Natural killer cell treated with Interleukin-12 subunit alpha and Interleukin-12 subunit beta and Interleukin-15 and Interleukin-18, amount 100 ng/mL, for 72 hours (primary cell): Measurements from ENCODE around the gene NEK6. TPM values are rescaled to one million over a fixed set of nuclear protein-coding genes. Genes with fewer than 3 reads are reported as not detected.

ENCODE experiments used
- ATAC-seq, 2 donors: fragments of 150-1000 bp; cut with Tn5 transposase in 1 of 2; sonication (Bioruptor Pico), chemical (Tn5 transposase) in 1 of 2; 2 replicates each; pipeline ENCODE4 v1.10.0; 2021
- DNase-seq: peaks from one replicate; pipeline ENCODE4 v3.0.0; 2022; ENCODE audit warnings: low spot score
- H3K27ac Mint-ChIP-seq, 2 donors: 1 replicate in 1 of 2; 2 replicates in 1 of 2; pipeline ENCODE4 v1.8.0; 2022; ENCODE audit warnings: mixed read lengths in 2 of 2, mild to moderate bottlenecking in 1 of 2, moderate library complexity in 1 of 2
- H3K27me3 Mint-ChIP-seq, 2 donors: 1 replicate in 1 of 2; 2 replicates in 1 of 2; pipeline ENCODE4 v1.8.0; 2022; ENCODE audit warnings: mixed read lengths in 2 of 2
- H3K36me3 Mint-ChIP-seq: one replicate; pipeline ENCODE4 v1.8.0; 2022; ENCODE audit warnings: mixed read lengths
- H3K4me1 Mint-ChIP-seq, 2 donors: 1 replicate in 1 of 2; 2 replicates in 1 of 2; pipeline ENCODE4 v1.8.0; 2022; ENCODE audit warnings: low read depth in 2 of 2, mixed read lengths in 2 of 2, mild to moderate bottlenecking in 1 of 2
- H3K4me3 Mint-ChIP-seq: one replicate; pipeline ENCODE4 v1.8.0; 2022; ENCODE audit warnings: mixed read lengths
- H3K9me3 Mint-ChIP-seq: 2 replicates; pipeline ENCODE4 v1.8.0; 2022; ENCODE audit warnings: mixed read lengths
- total RNA-seq, 2 donors: library from RNA; stranded (reverse); gene quantifications; one replicate each; pipeline ENCODE4 v1.2.3, GENCODE V29; 2022

NEK6 gene
- total RNA-seq, 2 donors from 2014 or later: 11.4 to 38.7 TPM

GRCh38 chr9:124306098-124306735 is 48.5 kb downstream of the NEK6 start:
- Mint-ChIP-seq H3K4me3 (no peak overlapping the region), H3K27me3 (no peaks in the 10 kb centered on the region), H3K27ac (peak overlapping the region in 1 of 2 donors; percentile 64), H3K4me1 (peaks cover 10 to 14% of the 10 kb centered on the region in 2 donors), H3K9me3 (no peaks in the 10 kb centered on the region), H3K36me3 (no peaks in the 10 kb centered on the region)
- ATAC-seq: peak in 1 of 2 donors; percentile 65
- no peak for DNase-seq

GRCh38 chr9:124307379-124308030 is 49.8 kb downstream of the NEK6 start:
- H3K27ac Mint-ChIP-seq: no peak overlapping the region
- no peak for ATAC-seq
- no peak overlapping the region for H3K4me3 Mint-ChIP-seq
- peaks cover 10 to 18% of the 10 kb centered on the region in 2 donors for H3K4me1 Mint-ChIP-seq
- H3K36me3 Mint-ChIP-seq: no peaks in the 10 kb centered on the region
- H3K9me3 Mint-ChIP-seq: no peaks in the 10 kb centered on the region
- no peaks in the 10 kb centered on the region for H3K27me3 Mint-ChIP-seq
- no peak for DNase-seq

GRCh38 chr9:124308606-124309491 is 51.1 kb downstream of the NEK6 start:
- Mint-ChIP-seq H3K27me3 (no peaks in the 10 kb centered on the region), H3K4me3 (no peak overlapping the region), H3K4me1 (peaks cover 10 to 17% of the 10 kb centered on the region in 2 donors), H3K27ac (no peak overlapping the region), H3K9me3 (no peaks in the 10 kb centered on the region), H3K36me3 (no peaks in the 10 kb centered on the region)
- DNase-seq (no peak), ATAC-seq (peak in 1 of 2 donors; percentile 18)

- Mint-ChIP-seq H3K36me3 (no peaks in the 10 kb centered on the region), H3K9me3 (no peaks in the 10 kb centered on the region), H3K4me3 (no peak overlapping the region), H3K27ac (no peak overlapping the region), H3K4me1 (peaks cover 10 to 17% of the 10 kb centered on the region in 2 donors), H3K27me3 (no peaks in the 10 kb centered on the region)
- DNase-seq: no peak
- no peak for ATAC-seq
These were observed 51.9 kb downstream of the NEK6 start for GRCh38 chr9:124309667-124310084.

GRCh38 chr9:124311283-124311682 is 53.5 kb downstream of the NEK6 start:
- H3K27ac Mint-ChIP-seq: no peak overlapping the region
- peaks cover 2 to 9% of the 10 kb centered on the region in 2 donors for H3K4me1 Mint-ChIP-seq
- H3K9me3 Mint-ChIP-seq: no peaks in the 10 kb centered on the region
- H3K4me3 Mint-ChIP-seq: no peak overlapping the region
- ATAC-seq (no peak), DNase-seq (no peak)
- no peaks in the 10 kb centered on the region for H3K36me3 Mint-ChIP-seq
- H3K27me3 Mint-ChIP-seq: no peaks in the 10 kb centered on the region

GRCh38 chr9:124312290-124313265 is 54.8 kb downstream of the NEK6 start:
- Mint-ChIP-seq H3K4me1 (peaks cover 0 to 5% of the 10 kb centered on the region in 2 donors), H3K36me3 (no peaks in the 10 kb centered on the region), H3K4me3 (no peak overlapping the region), H3K27ac (no peak overlapping the region), H3K27me3 (no peaks in the 10 kb centered on the region), H3K9me3 (no peaks in the 10 kb centered on the region)
- ATAC-seq: no peak
- no peak for DNase-seq

GRCh38 chr9:124313940-124314339 is 56.2 kb downstream of the NEK6 start:
- H3K4me3 Mint-ChIP-seq: no peak overlapping the region
- H3K27ac Mint-ChIP-seq: no peak overlapping the region
- H3K27me3 Mint-ChIP-seq: no peaks in the 10 kb centered on the region
- H3K36me3 Mint-ChIP-seq: no peaks in the 10 kb centered on the region
- no peak for DNase-seq
- H3K4me1 Mint-ChIP-seq: peaks cover 0 to 5% of the 10 kb centered on the region in 2 donors
- no peaks in the 10 kb centered on the region for H3K9me3 Mint-ChIP-seq
- ATAC-seq: no peak

GRCh38 chr9:124315882-124316281 is 58.1 kb downstream of the NEK6 start:
- Mint-ChIP-seq H3K27ac (no peak overlapping the region), H3K27me3 (no peaks in the 10 kb centered on the region), H3K9me3 (no peaks in the 10 kb centered on the region), H3K36me3 (no peaks in the 10 kb centered on the region), H3K4me3 (no peak overlapping the region), H3K4me1 (peaks cover 0 to 15% of the 10 kb centered on the region in 2 donors)
- ATAC-seq: no peak
- DNase-seq: no peak

GRCh38 chr9:124320062-124320973 is 62.6 kb downstream of the NEK6 start:
- Mint-ChIP-seq H3K27me3 (no peaks in the 10 kb centered on the region), H3K27ac (no peak overlapping the region), H3K36me3 (no peaks in the 10 kb centered on the region), H3K9me3 (no peaks in the 10 kb centered on the region), H3K4me3 (no peak overlapping the region), H3K4me1 (peaks cover 0 to 17% of the 10 kb centered on the region in 2 donors)
- ATAC-seq: peak; percentile 62 to 66
- DNase-seq: no peak

GRCh38 chr9:124321416-124321815 is 63.7 kb downstream of the NEK6 start:
- Mint-ChIP-seq H3K27me3 (no peaks in the 10 kb centered on the region), H3K9me3 (no peaks in the 10 kb centered on the region), H3K36me3 (no peaks in the 10 kb centered on the region), H3K4me1 (peaks cover 0 to 17% of the 10 kb centered on the region in 2 donors), H3K4me3 (no peak overlapping the region), H3K27ac (no peak overlapping the region)
- no peak for DNase-seq
- no peak for ATAC-seq

GRCh38 chr9:124321935-124322334 is 64.2 kb downstream of the NEK6 start:
- Mint-ChIP-seq H3K27ac (no peak overlapping the region), H3K4me3 (no peak overlapping the region), H3K4me1 (peaks cover 0 to 17% of the 10 kb centered on the region in 2 donors), H3K27me3 (no peaks in the 10 kb centered on the region), H3K36me3 (no peaks in the 10 kb centered on the region), H3K9me3 (no peaks in the 10 kb centered on the region)
- ATAC-seq: no peak
- DNase-seq: no peak

- ATAC-seq: no peak
- H3K4me1 Mint-ChIP-seq: peaks cover 0 to 17% of the 10 kb centered on the region in 2 donors
- peak overlapping the region in 1 of 2 donors; percentile 62 for H3K27ac Mint-ChIP-seq
These were observed 65.1 kb downstream of the NEK6 start for GRCh38 chr9:124322618-124323432.

More at GRCh38 chr9:124322618-124323432, 65.1 kb downstream of the NEK6 start:
- Mint-ChIP-seq H3K36me3 (no peaks in the 10 kb centered on the region), H3K27me3 (no peaks in the 10 kb centered on the region), H3K4me3 (no peak overlapping the region), H3K9me3 (no peaks in the 10 kb centered on the region)
- DNase-seq: no peak
